HG02759 (cell line): Measurements from ENCODE around the gene P3H2.

Experiments used
- ATAC-seq: cut with Tn5 transposase; IDR thresholded peaks from one replicate; pipeline ENCODE4 v1.9.1; 2021; ENCODE audit warnings: mild to moderate bottlenecking, moderate library complexity; ENCODE audit not compliant: unreplicated experiment

The P3H2 gene

GRCh38 chr3:189990826-189991225 lies 129.9 kb downstream of the P3H2 start:
- ATAC-seq: no peak

DNA sequence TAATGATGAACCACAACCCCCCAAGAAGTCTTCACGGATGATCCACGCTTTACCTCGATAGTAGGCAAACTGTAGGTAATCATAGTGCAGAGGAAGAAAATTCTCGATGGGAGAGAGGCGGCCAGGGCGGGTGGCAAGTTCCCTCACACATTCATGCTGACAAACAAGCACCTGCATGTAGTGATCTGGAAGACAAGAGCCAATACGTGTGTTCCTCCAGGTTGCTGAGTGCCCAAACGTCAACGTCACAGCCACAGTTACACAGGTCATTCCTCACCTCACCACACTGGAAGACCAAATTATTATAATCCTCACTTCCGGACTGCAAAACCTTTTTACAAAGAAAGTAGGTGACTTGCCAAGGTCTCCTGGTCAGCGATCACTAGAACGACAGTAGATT lies 131.8 kb downstream of the P3H2 start:
- ATAC-seq: no peak

GRCh38 chr3:189988322-189988721 lies 132.4 kb downstream of the P3H2 start:
- ATAC-seq: no peak

DNA sequence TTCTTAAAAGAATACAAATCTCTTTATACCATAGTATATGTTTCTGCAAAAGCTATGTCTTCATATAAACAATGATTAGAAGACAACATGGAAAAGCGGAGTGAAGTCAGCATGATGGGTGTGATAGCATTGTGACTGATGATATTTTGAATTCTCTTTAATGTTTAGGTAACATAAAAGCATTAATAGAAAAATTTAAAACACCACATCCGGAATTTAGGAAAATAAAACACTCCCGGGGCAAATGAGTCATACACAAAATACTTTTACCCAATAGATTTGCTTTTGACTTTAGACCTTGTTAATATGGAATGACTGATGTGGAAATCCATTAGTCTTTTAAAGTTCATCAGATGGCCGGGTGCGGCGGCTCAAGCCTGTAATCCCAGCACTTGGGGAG lies 134.7 kb downstream of the P3H2 start:
- no peak for ATAC-seq

DNA sequence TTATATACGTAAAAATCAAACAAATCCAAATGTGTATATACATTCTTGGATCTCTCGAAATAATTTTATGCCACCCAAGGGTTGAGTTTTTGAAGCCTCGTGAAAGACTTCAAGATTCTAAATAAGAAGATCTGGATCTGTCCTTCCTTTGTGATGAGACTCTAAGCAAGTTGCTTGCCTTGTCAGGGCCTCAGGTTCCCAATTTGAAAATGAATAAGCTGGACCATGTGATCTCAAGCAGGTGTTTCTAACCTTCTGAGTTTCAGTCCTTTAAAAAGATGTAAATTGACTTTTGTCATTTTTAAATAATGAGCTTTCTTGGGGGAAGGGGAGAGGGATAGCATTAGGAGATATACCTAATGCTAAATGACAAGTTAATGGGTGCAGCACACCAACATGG lies 137.1 kb downstream of the P3H2 start:
- no peak for ATAC-seq

- no peak for ATAC-seq
Measured at GRCh38 chr3:189982321-189982945, 138.3 kb downstream of the P3H2 start.

GRCh38 chr3:189981668-189982067 lies 139.0 kb downstream of the P3H2 start:
- no peak for ATAC-seq

DNA sequence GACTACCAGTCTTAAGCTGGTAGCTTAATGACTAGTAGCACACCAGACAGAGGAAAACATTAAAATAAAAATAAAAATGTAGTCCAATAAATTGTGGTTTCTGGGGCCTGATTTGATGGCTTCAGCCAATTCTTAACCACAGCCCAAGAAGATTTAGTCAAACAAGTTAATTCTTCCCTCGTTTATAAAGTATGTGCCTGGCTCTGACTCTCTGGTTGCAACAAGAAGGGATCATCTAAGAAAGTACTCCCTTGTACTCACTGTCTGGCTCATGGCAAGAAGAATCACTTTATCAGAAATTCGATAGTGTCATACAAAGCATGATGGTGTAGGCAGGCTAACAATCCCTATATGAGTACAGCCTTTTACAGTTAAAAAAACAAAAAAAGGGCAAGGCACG lies 141.9 kb downstream of the P3H2 start:
- ATAC-seq: no peak

GRCh38 chr3:189977174-189977573 lies 143.5 kb downstream of the P3H2 start:
- no peak for ATAC-seq

GRCh38 chr3:189975391-189975990 lies 145.2 kb downstream of the P3H2 start:
- ATAC-seq: no peak

GRCh38 chr3:189974359-189974758 lies 146.3 kb downstream of the P3H2 start:
- ATAC-seq: no peak

GRCh38 chr3:189967254-189967865 lies 153.3 kb downstream of the P3H2 start:
- no peak for ATAC-seq

- no peak for ATAC-seq
Measured at GRCh38 chr3:189966843-189967242, 153.9 kb downstream of the P3H2 start.

GRCh38 chr3:189964623-189965332 lies 155.9 kb downstream of the P3H2 start:
- ATAC-seq: no peak

DNA sequence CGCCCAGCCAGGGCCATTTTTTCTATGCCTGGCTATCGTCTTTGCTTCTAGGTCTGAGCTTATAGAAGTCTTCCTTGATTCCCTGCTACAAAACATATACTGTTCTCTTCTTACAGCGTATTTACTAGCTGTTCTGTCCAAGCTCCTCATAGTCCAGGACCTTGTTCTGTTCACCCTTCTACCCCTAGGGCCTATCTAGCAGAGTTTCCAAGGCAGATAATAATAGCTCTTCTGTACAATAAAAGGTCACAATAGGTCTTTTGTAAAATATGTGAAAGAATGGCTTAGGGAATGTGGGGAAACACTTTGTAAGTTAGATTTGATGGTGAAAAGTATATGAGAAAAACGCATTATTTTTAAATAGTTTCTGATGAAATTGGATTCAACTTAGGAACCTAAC lies 158.2 kb downstream of the P3H2 start:
- ATAC-seq: no peak

GRCh38 chr3:189961522-189962161 lies 159.1 kb downstream of the P3H2 start:
- ATAC-seq: peak; percentile 77

DNA sequence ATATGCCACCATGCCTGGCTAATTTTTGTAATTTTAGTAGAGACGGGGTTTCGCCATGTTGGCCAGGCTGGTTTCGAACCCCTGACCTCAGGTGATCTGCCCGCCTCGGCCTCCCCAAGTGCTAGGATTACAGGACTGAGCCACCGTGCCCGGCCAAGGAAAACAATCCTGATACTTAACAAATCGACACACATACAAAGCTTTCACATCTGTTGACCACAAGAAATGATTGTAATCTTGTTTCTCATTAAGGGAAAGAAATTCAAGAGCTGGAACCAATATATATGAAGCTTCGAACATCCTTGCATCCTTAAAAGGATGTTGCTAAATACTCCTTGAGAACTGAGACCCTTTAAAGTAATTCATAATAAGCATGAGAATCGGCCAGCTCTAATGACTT lies 159.6 kb downstream of the P3H2 start:
- ATAC-seq: peak; percentile 17

DNA sequence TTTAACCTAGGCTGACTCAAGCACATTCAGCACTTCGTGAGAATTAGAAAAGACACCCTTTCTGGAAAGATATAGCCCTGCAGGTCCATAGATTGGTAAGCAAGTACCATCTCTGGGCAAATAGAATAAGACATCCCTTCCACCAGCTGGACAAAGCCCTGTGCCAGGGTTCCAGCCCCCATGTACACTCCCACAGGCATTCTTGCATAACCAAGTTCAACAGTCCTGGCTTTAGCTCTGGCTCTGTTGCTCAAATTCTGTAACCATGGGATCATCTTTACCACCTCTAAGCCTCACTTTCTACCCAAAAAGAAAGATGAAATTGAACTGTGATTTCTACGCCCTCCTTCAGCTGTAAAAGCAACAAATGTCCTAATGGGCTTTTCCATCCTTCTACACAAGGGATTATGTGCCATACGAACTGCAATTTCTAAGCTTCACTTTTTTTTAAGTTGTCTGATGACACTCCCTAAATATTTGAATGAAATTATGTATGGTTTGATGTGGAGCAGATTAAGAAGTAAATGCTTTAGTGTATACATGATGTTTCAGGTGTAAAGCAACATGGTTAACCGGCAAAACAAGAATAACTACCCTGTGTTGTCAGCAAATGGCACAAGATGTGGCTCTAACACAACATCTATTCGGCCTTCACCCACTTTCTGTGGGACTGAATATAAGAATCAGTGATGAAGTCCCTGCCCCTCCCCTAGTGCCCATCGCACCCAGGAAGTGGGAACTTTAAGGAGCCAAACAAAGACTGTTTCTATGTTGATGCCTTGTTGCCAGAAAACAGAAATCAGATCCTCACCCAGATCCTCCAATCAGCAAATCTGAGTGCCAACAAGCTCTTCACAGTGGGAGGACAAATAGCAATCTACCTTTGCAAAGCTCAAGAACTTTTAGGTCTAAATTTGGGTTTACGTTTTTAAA lies 165.7 kb downstream of the P3H2 start:
- no peak for ATAC-seq

DNA sequence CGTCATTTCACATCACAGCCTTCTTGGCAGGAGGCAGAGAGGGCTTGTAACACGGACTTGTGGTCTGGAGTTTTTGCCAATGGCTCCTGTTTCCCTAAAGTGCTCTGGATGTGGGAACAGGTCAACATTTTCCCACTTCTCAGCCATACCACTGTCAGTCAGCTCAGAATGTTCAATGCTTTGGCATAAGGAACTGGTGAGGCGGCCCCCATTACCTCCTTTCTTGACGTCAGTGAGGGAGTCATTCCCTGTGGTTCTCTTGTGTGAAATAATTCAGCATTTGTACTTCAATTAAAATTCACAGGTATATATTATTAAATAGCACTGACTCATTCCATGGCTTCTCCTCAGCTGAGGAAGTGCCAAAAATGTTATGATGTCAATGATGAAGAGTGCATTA lies 167.1 kb downstream of the P3H2 start:
- no peak for ATAC-seq

DNA sequence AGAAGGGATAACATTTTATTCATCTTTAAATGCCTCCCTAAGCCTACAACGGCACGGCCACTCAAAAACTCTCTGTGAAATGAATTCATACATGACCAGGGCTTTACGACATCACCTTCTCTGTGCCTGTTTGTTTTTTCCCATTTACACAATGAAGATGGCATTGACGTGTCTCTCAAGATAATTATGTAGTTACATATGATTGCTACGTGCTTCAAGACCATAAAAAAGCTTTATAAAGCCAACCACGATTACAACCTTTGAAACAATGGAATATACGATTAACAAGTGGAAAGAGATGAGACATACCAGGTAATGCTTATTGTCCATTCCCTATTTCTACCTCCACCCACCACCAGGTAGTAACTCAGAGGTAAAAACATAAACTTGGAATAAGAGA lies 168.4 kb downstream of the P3H2 start:
- ATAC-seq: no peak
